ENCODE data around the gene TRRAP.
"Not testable (repeated sequence)": the region's sequence is repeated elsewhere in the genome, so short reads cannot be mapped to it uniquely, and the experiment has no call there.

Gene TRRAP
- total RNA-seq = 166 to 253 reads per million in 2 experiments

GRCh38 chr7:98878365-98879197 is at the start of gene TRRAP:
TRRAP (plus strand) TSS chr7:98878532; CDS start chr7:98881151, 2,619 bp downstream.
- peak; percentile 62 for DNase-seq (ENCODE audit: low read depth)

GRCh38 chr7:98830972-98831548 is 47.3 kb upstream of the TRRAP start:
- DNase-seq (ENCODE audit: low read depth) = no peak

- peak; percentile 6 for DNase-seq (ENCODE audit: low read depth)
Measured at GRCh38 chr7:98831641-98832221, 46.6 kb upstream of the TRRAP start.

- DNase-seq (ENCODE audit: low read depth) = no peak
Measured at GRCh38 chr7:98833022-98833421, 45.3 kb upstream of the TRRAP start.

- DNase-seq (ENCODE audit: low read depth) = no peak
Measured at GRCh38 chr7:98834949-98835348, 43.4 kb upstream of the TRRAP start.

GRCh38 chr7:98836811-98837629 is 41.3 kb upstream of the TRRAP start:
- no peak for DNase-seq (ENCODE audit: low read depth)

GRCh38 chr7:98837630-98837972 is 40.7 kb upstream of the TRRAP start:
- DNase-seq (ENCODE audit: low read depth) = no peak

- no peak for DNase-seq (ENCODE audit: low read depth)
Measured at GRCh38 chr7:98840096-98840495, 38.2 kb upstream of the TRRAP start.

GRCh38 chr7:98840722-98841121 is 37.6 kb upstream of the TRRAP start:
- DNase-seq (ENCODE audit: low read depth) = no peak

GRCh38 chr7:98841179-98841997 is 36.9 kb upstream of the TRRAP start:
- DNase-seq (ENCODE audit: low read depth) = peak; percentile 52

- DNase-seq (ENCODE audit: low read depth) = not testable (repeated sequence)
Measured at GRCh38 chr7:98842552-98842951, 35.8 kb upstream of the TRRAP start.

- DNase-seq (ENCODE audit: low read depth) = no peak
Measured at GRCh38 chr7:98848918-98849317, 29.4 kb upstream of the TRRAP start.

GRCh38 chr7:98852826-98853225 is 25.5 kb upstream of the TRRAP start:
- DNase-seq (ENCODE audit: low read depth) = no peak

GRCh38 chr7:98855610-98856422 is 22.5 kb upstream of the TRRAP start:
- DNase-seq (ENCODE audit: low read depth) = no peak

- no peak for DNase-seq (ENCODE audit: low read depth)
Measured at GRCh38 chr7:98860071-98860470, 18.3 kb upstream of the TRRAP start.

- DNase-seq (ENCODE audit: low read depth) = no peak
Measured at GRCh38 chr7:98862203-98862602, 16.1 kb upstream of the TRRAP start.

GRCh38 chr7:98862716-98863420 is 15.5 kb upstream of the TRRAP start:
- no peak for DNase-seq (ENCODE audit: low read depth)

GRCh38 chr7:98863601-98864000 is 14.7 kb upstream of the TRRAP start:
- no peak for DNase-seq (ENCODE audit: low read depth)

GRCh38 chr7:98864731-98865453 is 13.4 kb upstream of the TRRAP start:
- DNase-seq (ENCODE audit: low read depth) = no peak

Data from T follicular helper cell (primary cell).